Spleen (tissue), 11 donors: ENCODE measurements around the gene GGA2. TPM values are rescaled to one million over a fixed set of nuclear protein-coding genes. Genes with fewer than 3 reads are reported as not detected.
A peak's percentile ranks its signal among the peaks of the same experiment; 100 is the strongest.
"Not testable (repeated sequence)": the region's sequence is repeated elsewhere in the genome, so short reads cannot be mapped to it uniquely, and the experiment has no call there.

Source experiments
- DNase-seq: peaks from one replicate; pipeline ENCODE4 v3.0.0-alpha.2; 2020
- H3K27ac ChIP-seq, 8 donors: fragments of 200-600 bp; sonication (generic) in 7 of 8; 1 replicate in 4 of 8; 2 replicates in 4 of 8; pipeline versions ENCODE4 v1.5.0 to v1.8.0; 2016 to 2021; ENCODE audit warnings: inconsistent platforms in 4 of 8, mild to moderate bottlenecking in 4 of 8, moderate library complexity in 1 of 8
- H3K27me3 ChIP-seq, 7 donors: fragments of 200-600 bp; sonication (generic) in 6 of 7; replicated peaks in 1 of 7; 1 replicate in 4 of 7; 2 replicates in 3 of 7; pipeline versions ENCODE4 v1.5.0 to v1.8.0; 2016 to 2021; ENCODE audit warnings: inconsistent platforms in 3 of 7, mild to moderate bottlenecking in 1 of 7
- H3K36me3 ChIP-seq, 6 donors: fragments of 200-600 bp; sonication (generic) in 5 of 6; 1 replicate in 4 of 6; 2 replicates in 2 of 6; pipeline versions ENCODE4 v1.5.0 to v1.8.0; 2016 to 2021; ENCODE audit warnings: inconsistent platforms in 2 of 6
- H3K4me1 ChIP-seq, 6 donors: fragments of 200-600 bp; sonication (generic) in 5 of 6; 1 replicate in 3 of 6; 2 replicates in 3 of 6; pipeline versions ENCODE4 v1.5.0 to v1.8.0; 2016 to 2021; ENCODE audit warnings: inconsistent platforms in 3 of 6
- H3K4me3 ChIP-seq, 8 donors: fragments of 200-600 bp; sonication (generic) in 7 of 8; 1 replicate in 4 of 8; 2 replicates in 4 of 8; pipeline versions ENCODE4 v1.5.0 to v1.8.0; 2016 to 2021; ENCODE audit warnings: inconsistent platforms in 4 of 8, mild to moderate bottlenecking in 4 of 8, moderate library complexity in 2 of 8
- H3K9me3 ChIP-seq, 8 donors: fragments of 200-600 bp; sonication (generic) in 7 of 8; 1 replicate in 4 of 8; 2 replicates in 4 of 8; pipeline versions ENCODE4 v1.5.0 to v1.8.0; 2016 to 2021; ENCODE audit warnings: inconsistent platforms in 4 of 8
- CTCF ChIP-seq, 11 experiments: fragments of 200-600 bp in 7 of 11; fragments of 450-650 bp in 4 of 11; sonication (generic) in 4 of 11; IDR thresholded peaks in 8 of 11; conservative IDR thresholded peaks in 3 of 11; 1 replicate in 7 of 11; 2 replicates in 4 of 11; pipeline versions ENCODE4 v1.4.0 to v1.8.0; 2016 to 2021; ENCODE audit warnings: antibody characterized with exemption in 11 of 11, inconsistent platforms in 4 of 11, mild to moderate bottlenecking in 1 of 11
- POLR2A ChIP-seq, 3 donors: fragments of 450-650 bp; IDR thresholded peaks; one replicate each; pipeline ENCODE4 v1.5.1; 2017; ENCODE audit warnings: antibody characterized with exemption in 3 of 3, mild to moderate bottlenecking in 1 of 3
- POLR2AphosphoS5 ChIP-seq, 3 donors: sonication (generic); formaldehyde crosslinking; IDR thresholded peaks; one replicate each; pipeline ENCODE4 v1.5.1; 2017; ENCODE audit warnings: antibody characterized with exemption in 3 of 3
- WGBS, 5 donors: extraction: QIAGEN DNeasy Blood & Tissue Kit in 3 of 5; methylation state at CpG; one replicate each; pipeline versions ENCODE4 v1.1.5 to v1.1.7; 2013 to 2018; 5-methylcytosine and 5-hydroxymethylcytosine counted together
- intact Hi-C: fragments of 100-400 bp; cut with DNase I; formaldehyde crosslinking; loops from one replicate; pipeline ENCODE4 v1.15.0; 2023; ENCODE audit warnings: low total_unique reads
- polyA plus RNA-seq, 3 donors: library from polyadenylated mRNA; stranded (reverse); fragments of 200-250 nt; gene quantifications; one replicate each; pipeline ENCODE4 v1.2.1, GENCODE V29; 2013
- total RNA-seq, 7 donors: library from RNA; depleted of rRNA in 3 of 7; stranded (reverse); fragments of >200 nt in 3 of 7; fragmentation: NEBNext Ultra II Directional in 4 of 7; extraction: Animal tissue kit (Norgen Biotek cat#: 25700) in 4 of 7; gene quantifications; one replicate each; pipeline versions ENCODE4 v1.1.0 to v1.2.1, GENCODE V29; 2016 to 2021
- donor health status: healthy with polysubstance abuse.
- donor health status: DM: no; HTN: no; CAD: no; lungs with moderate emphysema.
- donor health status: DM: no; HTN: no; CAD: no.
- donor health status: Bipolar disorder and iron deficiency.
- donor health status: healthy.
- donor health status: DM: no; HTN: no; CAD: no.
- donor health status: DM: yes; HTN: yes; CAD: no.

GGA2 gene
- total and polyA plus RNA-seq, 10 donors = 49.4 to 179 (median 141) TPM

GRCh38 chr16:23485257-23485614 lies 25.1 kb downstream of the GGA2 start:
- H3K27me3 ChIP-seq = no peaks in the 10 kb centered on the region
- no peaks in the 10 kb centered on the region for H3K4me1 ChIP-seq
- intact Hi-C loops = no loop called here
- peaks cover 14 to 100% (median 99%) of the 10 kb centered on the region in 6 donors for H3K36me3 ChIP-seq
- no peak overlapping the region for H3K27ac ChIP-seq
- no peak for TF ChIP-seq POLR2A (IDR thresholded peaks at IDR 0.05)
- no peak for TF ChIP-seq POLR2AphosphoS5 (IDR thresholded peaks at IDR 0.05)
- no peak for TF ChIP-seq CTCF (IDR thresholded peaks at IDR 0.05 in 8 of 11, conservative IDR thresholded peaks at IDR 0.05 in 3 of 11)
- no peak overlapping the region for H3K4me3 ChIP-seq
- no peak for DNase-seq
- H3K9me3 ChIP-seq = no peaks in the 10 kb centered on the region
- WGBS, 5 donors = 91 to 100% (median 96%) methylated on average over 2 of the region's 2 CpGs

DNA sequence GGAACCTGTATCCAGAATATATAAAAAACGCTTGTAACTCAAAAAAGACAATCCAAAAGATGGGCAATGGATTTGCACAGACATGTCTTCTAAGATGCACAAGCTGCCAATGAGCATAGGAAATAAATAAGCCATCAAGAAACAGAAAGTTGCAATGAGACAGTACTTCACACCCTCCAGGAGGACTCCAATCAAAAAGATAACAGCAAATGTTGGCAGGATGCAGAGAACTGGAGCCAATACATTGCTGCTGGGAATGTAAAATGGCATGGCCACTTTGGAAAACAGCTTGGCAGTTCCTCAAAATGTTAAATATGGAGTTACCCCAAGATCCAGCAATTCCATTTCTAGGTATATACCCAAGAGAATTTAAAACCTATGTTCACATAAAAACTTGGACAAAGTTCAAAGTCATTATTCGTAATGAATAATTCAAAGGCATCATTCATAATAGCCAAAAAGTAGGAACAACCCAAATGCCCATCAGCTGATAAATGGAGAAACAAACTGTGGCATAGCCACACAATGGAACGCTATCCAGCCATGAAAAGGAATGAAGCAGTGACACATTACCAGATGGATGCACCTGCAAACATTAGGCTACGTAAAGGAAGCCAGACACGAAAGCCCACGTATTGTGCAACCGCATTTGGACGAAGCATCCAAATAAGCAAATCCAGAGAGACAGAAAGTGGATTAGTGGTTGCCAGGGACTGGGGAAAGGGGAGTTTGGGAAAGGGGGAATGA lies 25.6 kb downstream of the GGA2 start:
- no peak for TF ChIP-seq CTCF (IDR thresholded peaks at IDR 0.05 in 8 of 11, conservative IDR thresholded peaks at IDR 0.05 in 3 of 11)
- TF ChIP-seq POLR2AphosphoS5 (IDR thresholded peaks at IDR 0.05) = no peak
- no peak for DNase-seq

DNA sequence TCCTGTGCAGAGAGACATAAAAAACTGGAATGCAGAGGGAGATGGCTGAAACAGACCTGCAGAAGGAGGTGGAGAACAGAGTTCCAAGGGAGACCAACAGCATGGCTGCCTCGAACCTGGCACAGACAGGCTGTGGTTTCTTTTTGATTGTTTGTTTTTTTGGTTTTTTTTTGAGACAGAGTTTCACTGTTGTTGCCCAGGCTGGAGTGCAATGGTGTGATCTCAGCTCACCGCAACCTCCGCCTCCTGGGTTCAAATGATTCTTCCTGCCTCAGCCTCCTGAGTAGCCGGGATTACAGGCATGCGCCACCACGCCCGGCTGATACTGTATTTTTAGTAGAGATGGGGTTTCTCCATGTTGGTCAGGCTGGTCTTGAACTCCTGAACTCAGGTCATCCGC lies 26.8 kb downstream of the GGA2 start:
- H3K9me3 ChIP-seq, H3K4me3 ChIP-seq, H3K27me3 ChIP-seq, intact Hi-C loops, H3K4me1 ChIP-seq: not testable (repeated sequence)
- Histone ChIP-seq H3K27ac (peak overlapping the region in 5 of 8 donors; percentile 20 to 75 (median 41)), H3K36me3 (peaks cover 20 to 100% (median 99%) of the 10 kb centered on the region in 6 donors)
- WGBS, 5 donors = 90 to 95% (median 94%) methylated on average over 8 of the region's 8 CpGs
- peak; percentile 51 for DNase-seq

More for the DNA sequence above, 25.6 kb downstream of the GGA2 start:
- Histone ChIP-seq H3K4me3 (no peak overlapping the region), H3K27ac (no peak overlapping the region), H3K4me1 (no peaks in the 10 kb centered on the region), H3K36me3 (peaks cover 14 to 100% (median 99%) of the 10 kb centered on the region in 6 donors), H3K27me3 (no peaks in the 10 kb centered on the region), H3K9me3 (no peaks in the 10 kb centered on the region)
- intact Hi-C loops = no loop called here
- WGBS, 5 donors = 85 to 97% (median 88%) methylated on average over 8 of the region's 8 CpGs

- Histone ChIP-seq H3K4me1 (no peaks in the 10 kb centered on the region), H3K27ac (peak overlapping the region in 5 of 8 donors; percentile 20 to 75 (median 41)), H3K27me3 (no peaks in the 10 kb centered on the region), H3K4me3 (no peak overlapping the region), H3K36me3 (peaks cover 22 to 100% (median 99%) of the 10 kb centered on the region in 6 donors), H3K9me3 (no peaks in the 10 kb centered on the region)
- 85 to 97% (median 90%) methylated on average over 13 to 14 of the region's 14 CpGs for WGBS, 5 donors
- TF ChIP-seq POLR2AphosphoS5 (IDR thresholded peaks at IDR 0.05) (peak in 2 of 3 donors; percentile 39 to 44), CTCF (IDR thresholded peaks at IDR 0.05 in 8 of 11, conservative IDR thresholded peaks at IDR 0.05 in 3 of 11) (no peak)
- peak; percentile 80 for DNase-seq
- intact Hi-C loops = no loop called here
Observed at GRCh38 chr16:23482778-23483177, 27.5 kb downstream of the GGA2 start.
